H1 (cell line): ENCODE results near the gene CHD6. TPM values are rescaled to one million over a fixed set of nuclear protein-coding genes. Genes with fewer than 3 reads are reported as not detected.

Experiments
- CTCF ChIA-PET: fragments of 300-600 bp; sonication (Branson Sonifier 250); formaldehyde crosslinking; loops from one replicate; lab custom pipeline; 2021; ENCODE audit not compliant: partially characterized antibody; lab: Charles Lee
- POLR2A ChIA-PET: fragments of 300-600 bp; sonication (Branson Sonifier 250); formaldehyde crosslinking; loops from one replicate; lab custom pipeline; 2021; ENCODE audit warnings: inconsistent platforms; ENCODE audit not compliant: partially characterized antibody; lab: Charles Lee
- DNase-seq, 2 experiments: peaks; one replicate each; pipeline versions ENCODE4 v3.0.0 to v3.0.0-alpha.2; 2010 to 2022; ENCODE audit warnings: low spot score in 2 of 2, low read depth in 1 of 2, mixed read lengths in 1 of 2
- FAIRE-seq: peaks from 2 replicates; lab custom pipeline; 2011; peaks lifted over from hg19 to GRCh38; lab: Jason Lieb, UNC
- H2AFZ ChIP-seq: 2 replicates; pipeline ENCODE4 v1.8.1; 2012; ENCODE audit warnings: low read length, inconsistent platforms
- H2AK5ac ChIP-seq: 2 replicates; pipeline ENCODE4 v1.6.1; 2013; ENCODE audit warnings: low read depth, low read length
- H2BK120ac ChIP-seq: replicated peaks from 2 replicates; pipeline ENCODE3; 2013; ENCODE audit warnings: low read depth, low read length, inconsistent platforms
- H2BK12ac ChIP-seq: 2 replicates; pipeline ENCODE4 v1.6.1; 2013; ENCODE audit warnings: low read depth, low read length
- H2BK15ac ChIP-seq: 2 replicates; pipeline ENCODE4 v1.6.1; 2013; ENCODE audit warnings: low read length
- H2BK20ac ChIP-seq: 2 replicates; pipeline ENCODE4 v1.6.1; 2013; ENCODE audit warnings: low read length
- H2BK5ac ChIP-seq: 2 replicates; pipeline ENCODE4 v1.6.1; 2013; ENCODE audit warnings: low read depth, low read length
- H3K14ac ChIP-seq: 2 replicates; pipeline ENCODE4 v1.6.1; 2013; ENCODE audit warnings: inconsistent platforms; ENCODE audit not compliant: insufficient read length
- H3K18ac ChIP-seq: 2 replicates; pipeline ENCODE4 v1.6.1; 2013; ENCODE audit warnings: low read length; ENCODE audit errors: extremely low read depth
- H3K23ac ChIP-seq: 2 replicates; pipeline ENCODE4 v1.6.1; 2013; ENCODE audit warnings: inconsistent platforms; ENCODE audit not compliant: insufficient read length
- H3K23me2 ChIP-seq: 2 replicates; pipeline ENCODE4 v1.6.1; 2013; ENCODE audit warnings: low read depth, low read length
- H3K27ac ChIP-seq: 2 replicates; pipeline ENCODE4 v1.6.1; 2011; ENCODE audit warnings: low read depth, low read length, inconsistent platforms
- H3K27me3 ChIP-seq, 4 experiments: replicated peaks in 1 of 4; 1 replicate in 1 of 4; 2 replicates in 3 of 4; pipeline versions ENCODE4 v1.6.1 to v1.8.1; 2011 to 2013; ENCODE audit warnings: low read length in 3 of 4, mild to moderate bottlenecking in 3 of 4, inconsistent platforms in 2 of 4, mixed read lengths in 2 of 4, moderate library complexity in 1 of 4; ENCODE audit not compliant: control insufficient read depth in 3 of 4, insufficient read depth in 3 of 4; ENCODE audit errors: extremely low read depth in 1 of 4
- H3K36me3 ChIP-seq, 4 experiments: 2 replicates each; pipeline versions ENCODE4 v1.6.1 to v1.8.1; 2011 to 2013; ENCODE audit warnings: mild to moderate bottlenecking in 4 of 4, low read length in 3 of 4, moderate library complexity in 2 of 4, control low read depth in 1 of 4, inconsistent platforms in 1 of 4; ENCODE audit not compliant: insufficient read depth in 4 of 4, control insufficient read depth in 2 of 4
- H3K4ac ChIP-seq: replicated peaks from 2 replicates; pipeline ENCODE3; 2013; ENCODE audit warnings: low read length, low read depth, mixed read lengths, inconsistent platforms; ENCODE audit not compliant: insufficient read length
- H3K4me1 ChIP-seq, 4 experiments: replicated peaks in 1 of 4; 1 replicate in 1 of 4; 2 replicates in 3 of 4; pipeline versions ENCODE4 v1.6.1 to v1.8.1; 2011 to 2013; ENCODE audit warnings: low read length in 3 of 4, inconsistent platforms in 2 of 4, mixed read lengths in 1 of 4; ENCODE audit not compliant: insufficient read depth in 4 of 4, control insufficient read depth in 3 of 4
- H3K4me2 ChIP-seq, 2 experiments: 2 replicates each; pipeline versions ENCODE4 v1.6.1 to v1.8.1; 2011 to 2013; ENCODE audit warnings: low read depth in 2 of 2, low read length in 2 of 2, control low read depth in 1 of 2, inconsistent platforms in 1 of 2, mild to moderate bottlenecking in 1 of 2; ENCODE audit not compliant: insufficient read depth in 1 of 2
- H3K4me3 ChIP-seq, 4 experiments: fragments of 200-600, 300-600 bp in 1 of 4; sonication (generic), shearing (Covaris generic), sonication (Bioruptor Twin) in 1 of 4; 2 replicates each; pipeline versions ENCODE4 v1.5.1 to v1.8.1; 2011 to 2016; ENCODE audit warnings: low read length in 4 of 4, low read depth in 3 of 4, control low read depth in 2 of 4, inconsistent platforms in 2 of 4, mild to moderate bottlenecking in 2 of 4, mixed read lengths in 1 of 4, moderate library complexity in 1 of 4; ENCODE audit not compliant: insufficient read depth in 2 of 4; ENCODE audit errors: extremely low read depth in 1 of 4
- H3K56ac ChIP-seq: replicated peaks from 2 replicates; pipeline ENCODE3; 2013; ENCODE audit warnings: low read depth, mild to moderate bottlenecking, mixed read lengths, low read length, inconsistent platforms; ENCODE audit not compliant: insufficient read length
- H3K79me1 ChIP-seq: 2 replicates; pipeline ENCODE4 v1.6.1; 2013; ENCODE audit warnings: low read depth, low read length, control low read depth
- H3K79me2 ChIP-seq, 2 experiments: 2 replicates each; pipeline versions ENCODE4 v1.6.1 to v1.8.1; 2012 to 2013; ENCODE audit warnings: low read length in 2 of 2, mild to moderate bottlenecking in 2 of 2, inconsistent platforms in 1 of 2; ENCODE audit not compliant: insufficient read depth in 2 of 2, control insufficient read depth in 1 of 2
- H3K9ac ChIP-seq, 4 experiments: replicated peaks in 1 of 4; 1 replicate in 1 of 4; 2 replicates in 3 of 4; pipeline versions ENCODE4 v1.6.1 to v1.8.1; 2011 to 2013; ENCODE audit warnings: low read depth in 3 of 4, low read length in 3 of 4, control low read depth in 2 of 4, mild to moderate bottlenecking in 2 of 4, moderate library complexity in 2 of 4, inconsistent platforms in 1 of 4; ENCODE audit errors: extremely low read depth in 1 of 4
- H3K9me3 ChIP-seq, 2 experiments: 2 replicates each; pipeline versions ENCODE4 v1.6.1 to v1.8.1; 2012 to 2013; ENCODE audit warnings: mild to moderate bottlenecking in 2 of 2, moderate library complexity in 2 of 2, control low read depth in 1 of 2, inconsistent platforms in 1 of 2, low read depth in 1 of 2, low read length in 1 of 2, mixed read lengths in 1 of 2; ENCODE audit not compliant: insufficient read depth in 2 of 2
- H4K20me1 ChIP-seq, 2 experiments: replicated peaks in 1 of 2; 2 replicates each; pipeline versions ENCODE3 to v1.8.1; 2011 to 2013; ENCODE audit warnings: inconsistent platforms in 2 of 2, low read length in 2 of 2, mild to moderate bottlenecking in 1 of 2; ENCODE audit not compliant: insufficient read depth in 2 of 2, control insufficient read depth in 1 of 2
- H4K5ac ChIP-seq: 2 replicates; pipeline ENCODE4 v1.6.1; 2013; ENCODE audit warnings: low read length, low read depth, mixed read lengths, inconsistent platforms; ENCODE audit not compliant: insufficient read length
- H4K8ac ChIP-seq: 2 replicates; pipeline ENCODE4 v1.8.0; 2013; ENCODE audit warnings: mild to moderate bottlenecking, moderate library complexity, low read length, inconsistent platforms; ENCODE audit not compliant: insufficient read depth; ENCODE audit errors: extremely low read depth
- H4K91ac ChIP-seq: replicated peaks from 2 replicates; pipeline ENCODE3; 2013; ENCODE audit warnings: low read length, mixed read lengths, inconsistent platforms; ENCODE audit not compliant: insufficient read length
- ATF3 ChIP-seq: IDR thresholded peaks from 2 replicates; pipeline ENCODE4 v1.6.1; 2011; ENCODE audit warnings: low read depth, mild to moderate bottlenecking, low read length; ENCODE audit not compliant: insufficient read depth
- BCL11A ChIP-seq, 2 experiments: IDR thresholded peaks; one replicate each; pipeline ENCODE4 v1.6.1; 2011; ENCODE audit warnings: low read depth in 2 of 2, low read length in 2 of 2, mild to moderate bottlenecking in 2 of 2
- POLR2A ChIP-seq, 2 experiments: IDR thresholded peaks; 1 replicate in 1 of 2; 2 replicates in 1 of 2; pipeline ENCODE4 v1.6.1; 2011; ENCODE audit warnings: low read depth in 2 of 2, low read length in 2 of 2, mild to moderate bottlenecking in 2 of 2; ENCODE audit errors: control extremely low read depth in 1 of 2
- RBBP5 ChIP-seq: IDR thresholded peaks from 2 replicates; pipeline ENCODE4 v1.7.1; 2012; ENCODE audit warnings: low read depth, mild to moderate bottlenecking, inconsistent platforms, low read length, moderate library complexity, borderline replicate concordance
- TCF12 ChIP-seq: IDR thresholded peaks from 2 replicates; pipeline ENCODE4 v1.6.1; 2011; ENCODE audit warnings: low read depth, mild to moderate bottlenecking, low read length
- polyA plus RNA-seq, 7 experiments: library from polyadenylated mRNA; depleted of rRNA in 3 of 7; stranded (reverse) in 5 of 7; unstranded in 2 of 7; fragments of >200 nt in 5 of 7; fragments of 200-250 nt in 2 of 7; gene quantifications; 1 replicate in 5 of 7; 2 replicates in 1 of 7; 4 replicates in 1 of 7; pipeline versions ENCODE4 v1.2.1 to v1.2.3, GENCODE V29; 2011 to 2013; ENCODE audit warnings: missing spikeins in 2 of 7, mixed read lengths in 2 of 7
- total RNA-seq: library from RNA; stranded (reverse); fragmentation: NEBNext Ultra II Directional; extraction: Animal tissue kit (Norgen Biotek cat#: 25700); gene quantifications from 2 replicates; pipeline ENCODE4 v1.2.1, GENCODE V29; 2021

CHD6 gene
- total and polyA plus RNA-seq, 2 of the 8 experiments (the other 6 are each of a cell fraction or from before 2014, with no cell fraction given) = 11.1 to 62.9 TPM

- POLR2A ChIA-PET = interaction anchor here (1.7 kb wide), 1 partner anchor 28 kb away, joined by 3 read pairs; no protein-coding TSS in a partner anchor
- Histone ChIP-seq H2BK15ac (no peak overlapping the region), H3K79me1 (no peaks in the 10 kb centered on the region), H3K23ac (no peak overlapping the region), H3K27me3 (no peaks in the 10 kb centered on the region), H4K20me1 (peaks cover 0 to 2% of the 10 kb centered on the region in 2 experiments), H2BK120ac (no peak overlapping the region), H2AK5ac (no peak overlapping the region), H2BK5ac (no peak overlapping the region), H3K18ac (no peak overlapping the region), H2BK20ac (no peak overlapping the region), H3K23me2 (no peaks in the 10 kb centered on the region), H3K4ac (no peak overlapping the region), H3K9ac (no peak overlapping the region), H3K36me3 (peaks cover 0 to 23% (median 7%) of the 10 kb centered on the region in 4 experiments; a peak in 5 of 8 replicates), H4K8ac (no peak overlapping the region), H4K5ac (no peak overlapping the region), H3K14ac (no peak overlapping the region), H3K79me2 (peaks cover 0 to 5% of the 10 kb centered on the region in 2 experiments; a peak in 1 of 4 replicates), H3K4me3 (no peak overlapping the region), H3K4me1 (no peaks in the 10 kb centered on the region; a peak in 1 of 7 replicates), H3K9me3 (no peaks in the 10 kb centered on the region), H3K27ac (no peak overlapping the region), H3K56ac (no peak overlapping the region), H3K4me2 (no peak overlapping the region), H4K91ac (no peak overlapping the region), H2AFZ (no peak overlapping the region), H2BK12ac (no peak overlapping the region)
- DNase-seq (no peak), FAIRE-seq (no peak)
- CTCF ChIA-PET = interaction anchor here (0.5 kb wide), 1 partner anchor 93 kb away, joined by 3 read pairs; no protein-coding TSS in a partner anchor
- no peak for TF ChIP-seq TCF12
- TF ChIP-seq POLR2A (IDR thresholded peaks at IDR 0.05; ENCODE audit: control extremely low read depth in 1 of 2, low read depth in 2 of 2, low read length in 2 of 2) = no peak
- no peak for TF ChIP-seq BCL11A (IDR thresholded peaks at IDR 0.05; ENCODE audit: low read depth in 2 of 2, low read length in 2 of 2)
- TF ChIP-seq RBBP5 = no peak
- no peak for TF ChIP-seq ATF3
These were observed 119.1 kb downstream of the CHD6 start for GRCh38 chr20:41499064-41499463.
